GM21576 (cell line): Measurements from ENCODE around the gene PLCL1.
"Not testable (repeated sequence)": the region's sequence is repeated elsewhere in the genome, so short reads cannot be mapped to it uniquely, and the experiment has no call there.

ENCODE experiments used
- ATAC-seq: cut with Tn5 transposase; IDR thresholded peaks from one replicate; pipeline ENCODE4 v1.9.1; 2021; ENCODE audit warnings: mild to moderate bottlenecking, moderate library complexity; ENCODE audit not compliant: unreplicated experiment

Gene PLCL1

GRCh38 chr2:197992482-197993133, 188.2 kb downstream of the PLCL1 start:
- ATAC-seq = peak; percentile 78

GRCh38 chr2:197993363-197993762, 189.0 kb downstream of the PLCL1 start:
- ATAC-seq = peak; percentile 26

GRCh38 chr2:197993830-197994229, 189.4 kb downstream of the PLCL1 start:
- peak; percentile 7 for ATAC-seq

- ATAC-seq = no peak
These were observed 190.4 kb downstream of the PLCL1 start for GRCh38 chr2:197994751-197995150.

GRCh38 chr2:197996583-197996982, 192.2 kb downstream of the PLCL1 start:
- ATAC-seq = no peak

- no peak for ATAC-seq
These were observed 192.7 kb downstream of the PLCL1 start for GRCh38 chr2:197997083-197997541.

GRCh38 chr2:197998702-197999101, 194.3 kb downstream of the PLCL1 start:
- no peak for ATAC-seq

GRCh38 chr2:198000417-198000816, 196.0 kb downstream of the PLCL1 start:
- ATAC-seq = no peak

GRCh38 chr2:198004173-198004572, 199.8 kb downstream of the PLCL1 start:
- no peak for ATAC-seq

GRCh38 chr2:198004921-198005829, 200.8 kb downstream of the PLCL1 start:
- ATAC-seq = peak; percentile 82

GRCh38 chr2:198006733-198007132, 202.3 kb downstream of the PLCL1 start:
- ATAC-seq = no peak

- no peak for ATAC-seq
These were observed 203.8 kb downstream of the PLCL1 start for GRCh38 chr2:198008230-198008629.

- no peak for ATAC-seq
These were observed 207.6 kb downstream of the PLCL1 start for GRCh38 chr2:198012025-198012424.

- no peak for ATAC-seq
These were observed 211.8 kb downstream of the PLCL1 start for GRCh38 chr2:198016243-198016642.

- no peak for ATAC-seq
These were observed 212.7 kb downstream of the PLCL1 start for GRCh38 chr2:198017068-198017467.

GRCh38 chr2:198028955-198029354, 224.6 kb downstream of the PLCL1 start:
- ATAC-seq = no peak

GRCh38 chr2:198029576-198029975, 225.2 kb downstream of the PLCL1 start:
- ATAC-seq = not testable (repeated sequence)

- no peak for ATAC-seq
These were observed 229.2 kb downstream of the PLCL1 start for GRCh38 chr2:198033626-198034025.

- ATAC-seq = no peak
These were observed 231.9 kb downstream of the PLCL1 start for GRCh38 chr2:198036029-198036879.

- ATAC-seq = no peak
These were observed 236.4 kb downstream of the PLCL1 start for GRCh38 chr2:198040835-198041234.

- peak; percentile 73 for ATAC-seq
These were observed 237.8 kb downstream of the PLCL1 start for GRCh38 chr2:198042189-198042588.
